Ammon's horn (tissue), 1 donor: ENCODE measurements around the gene MSTN.
"Not testable (repeated sequence)": the region's sequence is repeated elsewhere in the genome, so short reads cannot be mapped to it uniquely, and the experiment has no call there.

Experiments used
- DNase-seq: peaks from one replicate; pipeline ENCODE4 v3.0.0-alpha.2; 2016; ENCODE audit warnings: low spot score

MSTN gene

GRCh38 chr2:190063624-190064023 is 1.1 kb upstream of the MSTN start:
- DNase-seq, result no peak

- no peak for DNase-seq
Measured at GRCh38 chr2:190062053-190062452, 476 bp downstream of the MSTN start.

- no peak for DNase-seq
Measured at GRCh38 chr2:190060626-190061025, 1.9 kb downstream of the MSTN start.

- no peak for DNase-seq
Measured at GRCh38 chr2:190060019-190060418, 2.5 kb downstream of the MSTN start.

- DNase-seq, result no peak
Measured at GRCh38 chr2:190053426-190053825, 9.1 kb downstream of the MSTN start.

- no peak for DNase-seq
Measured at GRCh38 chr2:190052307-190052706, 10.2 kb downstream of the MSTN start.

GRCh38 chr2:190051223-190051622 is 11.3 kb downstream of the MSTN start:
- no peak for DNase-seq

- no peak for DNase-seq
Measured at GRCh38 chr2:190050001-190050400, 12.5 kb downstream of the MSTN start.

GRCh38 chr2:190044866-190045265 is 17.7 kb downstream of the MSTN start:
- no peak for DNase-seq

- DNase-seq, result no peak
Measured at GRCh38 chr2:190043441-190043840, 19.1 kb downstream of the MSTN start.

GRCh38 chr2:190036071-190036470 is 26.5 kb downstream of the MSTN start:
- no peak for DNase-seq

- not testable (repeated sequence) for DNase-seq
Measured at GRCh38 chr2:190034417-190034816, 28.1 kb downstream of the MSTN start.

GRCh38 chr2:190031969-190032618 is 30.4 kb downstream of the MSTN start:
- DNase-seq, result no peak

GRCh38 chr2:190023860-190024259 is 38.7 kb downstream of the MSTN start:
- DNase-seq, result peak; percentile 30

GRCh38 chr2:190020720-190021119 is 41.8 kb downstream of the MSTN start:
- no peak for DNase-seq

GRCh38 chr2:190017837-190018236 is 44.7 kb downstream of the MSTN start:
- no peak for DNase-seq

- not testable (repeated sequence) for DNase-seq
Measured at GRCh38 chr2:190015969-190016368, 46.6 kb downstream of the MSTN start.
